GM19438 (cell line): ENCODE results near the gene RHNO1.

ENCODE experiments used
- ATAC-seq: cut with Tn5 transposase; IDR thresholded peaks from one replicate; pipeline ENCODE4 v1.9.1; 2021; ENCODE audit warnings: low read depth; ENCODE audit not compliant: unreplicated experiment

RHNO1 gene

GRCh38 chr12:2877047-2877952 lies at the start of gene RHNO1, which contains the start of gene FOXM1:
RHNO1 (plus strand) TSS chr12:2877223; CDS start chr12:2885367, 8,144 bp downstream.
FOXM1 (minus strand) TSS chr12:2877174; CDS start chr12:2874478, 2,696 bp downstream.
- peak; percentile 78 for ATAC-seq

- ATAC-seq, result no peak
Observed at GRCh38 chr12:2829275-2829674, 47.7 kb upstream of the RHNO1 start.

- ATAC-seq, result no peak
Observed at GRCh38 chr12:2832550-2833127, 44.4 kb upstream of the RHNO1 start.

- ATAC-seq, result no peak
Observed at GRCh38 chr12:2833327-2833726, 43.7 kb upstream of the RHNO1 start.

GRCh38 chr12:2833810-2834209 lies 43.2 kb upstream of the RHNO1 start:
- no peak for ATAC-seq

GRCh38 chr12:2834581-2835491 lies 42.2 kb upstream of the RHNO1 start, which contains the start of gene NRIP2:
NRIP2 (minus strand) TSS chr12:2835035; CDS start chr12:2834983, 52 bp downstream.
- no peak for ATAC-seq

- no peak for ATAC-seq
Observed at GRCh38 chr12:2835691-2836403, 41.2 kb upstream of the RHNO1 start.

- ATAC-seq, result no peak
Observed at GRCh38 chr12:2836574-2836973, 40.4 kb upstream of the RHNO1 start.

GRCh38 chr12:2841056-2841650 lies 35.9 kb upstream of the RHNO1 start:
- no peak for ATAC-seq

GRCh38 chr12:2842948-2843347 lies 34.1 kb upstream of the RHNO1 start:
- ATAC-seq, result no peak

GRCh38 chr12:2844786-2845185 lies 32.2 kb upstream of the RHNO1 start:
- no peak for ATAC-seq

GRCh38 chr12:2845280-2845679 lies 31.7 kb upstream of the RHNO1 start:
- no peak for ATAC-seq

- ATAC-seq, result no peak
Observed at GRCh38 chr12:2851931-2852330, 25.1 kb upstream of the RHNO1 start.

- no peak for ATAC-seq
Observed at GRCh38 chr12:2853626-2854025, 23.4 kb upstream of the RHNO1 start.

- no peak for ATAC-seq
Observed at GRCh38 chr12:2854669-2855453, 22.2 kb upstream of the RHNO1 start.

GRCh38 chr12:2855546-2855945 lies 21.5 kb upstream of the RHNO1 start:
- no peak for ATAC-seq

- ATAC-seq, result no peak
Observed at GRCh38 chr12:2856051-2856450, 21.0 kb upstream of the RHNO1 start.

GRCh38 chr12:2857021-2857431 lies 20.0 kb upstream of the RHNO1 start, which contains the start of gene TEX52:
TEX52 (minus strand) TSS chr12:2857039; CDS start chr12:2857026, 13 bp downstream.
- no peak for ATAC-seq

GRCh38 chr12:2857576-2857975 lies 19.4 kb upstream of the RHNO1 start:
- no peak for ATAC-seq
